ENCODE data around the gene ACOX1.

The ACOX1 gene

GRCh38 chr17:76008208-76008607 is 29.2 kb upstream of the ACOX1 start:
- no peak for DNase-seq

DNA sequence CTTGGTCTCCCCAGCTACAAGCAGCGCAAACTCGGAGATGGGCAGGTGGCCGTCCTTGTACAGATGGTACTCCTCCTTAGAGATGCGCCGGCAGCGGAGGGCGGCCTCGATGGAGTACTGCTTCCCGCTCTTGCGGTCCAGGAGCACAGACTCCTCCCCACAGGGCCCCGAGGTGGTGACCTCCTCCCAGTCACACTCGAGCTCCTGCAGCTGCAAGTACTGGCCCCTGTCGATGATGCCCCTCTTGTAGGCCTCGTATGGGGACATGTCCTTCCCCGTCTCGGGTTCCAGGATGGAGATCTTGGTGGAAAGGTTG is 28.8 kb upstream of the ACOX1 start:
- DNase-seq, result no peak

- no peak for DNase-seq
Measured at GRCh38 chr17:76007131-76007849, 28.3 kb upstream of the ACOX1 start.

GRCh38 chr17:76005263-76006149 is 26.5 kb upstream of the ACOX1 start:
- DNase-seq, result peak; percentile 90

DNA sequence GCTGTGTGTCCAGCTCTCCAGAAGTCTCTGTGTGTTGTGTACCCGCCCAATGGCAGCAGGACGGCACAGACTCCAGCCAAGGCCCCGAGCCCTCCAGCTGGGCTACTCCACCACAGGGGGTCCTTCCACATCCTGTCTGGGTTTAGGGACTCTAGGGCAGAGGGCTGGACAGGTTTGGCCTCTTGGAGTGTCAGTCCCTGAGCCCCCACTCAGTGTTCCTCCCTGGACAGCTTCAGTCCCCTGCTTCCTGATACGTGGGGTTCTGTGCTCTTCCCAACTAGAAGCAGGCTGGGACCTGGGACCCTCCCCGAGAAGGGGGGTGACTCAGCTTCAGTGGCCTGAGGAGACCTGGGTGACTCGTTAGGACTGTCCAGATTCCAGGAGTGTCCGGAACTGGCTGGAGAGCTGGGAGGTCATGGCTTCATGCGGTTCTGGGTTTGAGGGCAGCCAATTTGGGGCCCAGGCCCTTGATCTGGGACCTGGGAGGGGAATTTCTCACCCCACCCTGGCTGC is 25.8 kb upstream of the ACOX1 start:
- DNase-seq, result no peak

DNA sequence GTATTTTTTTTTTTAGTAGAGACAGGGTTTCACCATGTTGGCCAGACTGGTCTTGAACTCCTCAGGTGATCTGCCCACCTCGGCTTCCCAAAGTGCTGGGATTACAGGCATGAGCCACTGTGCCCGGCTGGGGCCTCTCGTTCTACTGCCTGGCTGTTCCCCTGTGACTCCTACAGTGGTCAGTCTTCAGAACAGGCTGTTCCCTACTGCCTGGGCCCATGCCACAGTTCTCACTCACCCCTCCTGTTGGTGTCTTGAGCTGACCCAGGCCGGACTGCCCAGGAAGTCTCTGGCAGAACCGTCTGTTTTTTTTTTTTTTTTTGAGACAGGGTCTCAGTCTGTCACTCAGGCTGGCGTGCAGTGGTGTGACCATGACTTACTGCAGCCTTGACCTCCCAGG is 24.9 kb upstream of the ACOX1 start:
- no peak for DNase-seq

GRCh38 chr17:76002100-76002499 is 23.1 kb upstream of the ACOX1 start:
- no peak for DNase-seq

GRCh38 chr17:76000755-76001521 is 22.0 kb upstream of the ACOX1 start, which contains the start of gene CDK3:
Gene CDK3, plus strand, starts transcription at chr17:76000855. Its CDS starts 571 bp downstream, at chr17:76001426.
- no peak for DNase-seq

- peak; percentile 67 for DNase-seq
Measured at GRCh38 chr17:76000016-76000754, 21.2 kb upstream of the ACOX1 start.

GRCh38 chr17:75998327-75998795 is 19.4 kb upstream of the ACOX1 start:
- no peak for DNase-seq

DNA sequence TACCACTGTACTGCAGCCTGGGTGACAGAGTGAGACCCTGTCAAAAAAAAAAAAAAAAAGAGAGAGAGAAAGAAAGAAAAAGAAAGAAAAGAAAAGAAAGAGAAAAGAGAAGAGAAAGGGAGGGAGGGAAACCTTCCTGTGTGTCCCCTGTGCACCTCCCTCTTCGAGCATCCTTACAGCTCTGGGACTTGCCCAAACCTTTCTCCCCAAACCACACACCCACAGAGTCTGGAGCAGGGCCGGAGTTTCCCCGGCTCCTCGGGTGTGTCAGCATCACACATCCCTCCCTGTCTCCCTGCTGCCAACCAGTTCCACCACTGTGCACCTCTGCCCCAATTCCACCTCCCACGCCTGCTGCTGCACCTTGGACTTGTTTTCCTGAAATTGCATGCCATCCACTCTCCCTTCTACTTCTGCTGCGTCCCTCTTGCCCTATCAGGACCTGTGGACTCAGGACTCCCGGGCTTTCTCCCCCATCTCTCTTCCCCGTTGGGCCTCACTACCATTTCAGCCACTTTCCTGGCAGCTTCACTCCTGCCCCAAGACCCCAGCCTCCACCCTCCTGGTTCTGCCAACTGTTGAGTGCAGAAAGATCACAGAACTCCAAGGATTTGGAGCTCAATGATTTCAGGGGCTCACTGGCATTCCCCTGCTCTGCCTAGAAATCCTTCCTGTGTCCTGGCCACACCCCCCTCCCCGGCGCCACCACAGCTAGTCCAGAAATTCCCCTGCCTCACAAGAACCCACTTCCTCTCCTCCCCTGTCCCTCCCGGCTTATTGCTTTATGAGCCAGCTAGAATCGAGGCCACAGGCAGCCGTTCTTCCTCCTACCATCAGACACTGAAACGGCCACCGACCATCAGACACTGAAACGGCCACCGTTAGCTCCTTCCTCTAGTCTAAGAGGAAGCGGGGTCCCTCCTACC is 18.0 kb upstream of the ACOX1 start:
- DNase-seq, result peak; percentile 42

DNA sequence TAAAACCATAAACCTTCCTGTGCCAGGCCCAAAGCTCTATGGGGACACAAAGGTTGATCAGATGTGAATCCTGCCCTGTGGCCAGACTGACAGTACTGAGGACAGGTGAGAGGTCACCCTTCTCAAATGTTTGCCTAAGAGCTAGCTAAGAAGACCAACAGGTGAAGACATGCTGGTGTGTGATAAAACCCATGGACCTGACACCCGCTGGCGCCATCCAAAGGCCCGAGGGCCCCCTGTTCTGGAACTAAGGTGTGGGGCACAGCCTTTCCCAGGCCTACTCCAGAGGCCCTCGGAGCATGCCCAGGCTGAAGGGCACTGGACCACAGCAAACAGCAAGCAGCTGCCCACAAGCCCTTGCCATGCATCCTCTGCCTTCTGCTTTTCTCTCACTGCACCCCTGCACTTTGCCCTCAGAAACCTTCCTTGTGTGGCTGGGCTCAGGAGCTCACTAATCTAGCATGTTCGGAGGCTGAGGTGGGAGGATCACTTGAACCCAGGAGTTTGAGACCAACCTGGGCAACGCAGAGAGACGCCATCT is 16.5 kb upstream of the ACOX1 start:
- no peak for DNase-seq

GRCh38 chr17:75994802-75995370 is 15.9 kb upstream of the ACOX1 start:
- no peak for DNase-seq

DNA sequence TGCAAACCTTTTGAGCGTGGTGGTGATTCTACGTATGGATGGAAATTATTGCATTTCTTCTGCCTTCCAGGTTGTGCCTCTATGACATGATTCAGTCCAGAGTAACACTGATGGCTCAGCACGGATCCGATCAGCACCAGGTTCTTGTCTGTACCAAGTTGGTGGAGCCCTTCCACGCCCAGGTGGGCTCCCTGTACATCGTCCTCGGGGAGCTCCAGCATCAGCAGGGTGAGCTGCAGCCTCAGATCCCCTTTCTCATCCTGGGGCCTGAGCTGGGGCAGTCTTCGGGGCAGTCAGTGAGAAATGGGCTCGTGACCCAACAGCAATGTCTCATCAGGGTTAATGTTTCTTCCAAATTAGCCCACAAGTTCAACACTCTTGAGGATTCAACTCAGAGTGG is 12.4 kb upstream of the ACOX1 start:
- DNase-seq, result no peak

DNA sequence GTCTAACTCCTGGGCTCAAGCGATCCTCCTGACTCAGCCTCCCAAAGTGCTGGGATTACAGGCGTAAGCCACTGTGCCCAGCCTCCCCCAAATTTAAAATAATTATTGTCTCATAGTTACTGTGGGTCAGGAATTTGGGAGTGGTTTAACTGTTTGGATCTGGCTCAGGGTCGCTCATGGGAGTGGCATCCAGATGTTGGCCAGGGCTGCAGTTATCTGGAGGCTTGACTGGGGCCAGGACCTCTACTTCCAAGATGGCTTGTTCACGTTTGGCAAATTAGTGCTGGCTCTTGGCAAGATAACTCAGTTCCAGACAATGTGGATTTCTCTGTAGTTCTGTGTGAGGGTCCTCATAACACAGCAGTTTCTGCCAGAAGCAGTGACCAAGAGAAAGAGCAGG is 8.1 kb upstream of the ACOX1 start:
- no peak for DNase-seq

DNA sequence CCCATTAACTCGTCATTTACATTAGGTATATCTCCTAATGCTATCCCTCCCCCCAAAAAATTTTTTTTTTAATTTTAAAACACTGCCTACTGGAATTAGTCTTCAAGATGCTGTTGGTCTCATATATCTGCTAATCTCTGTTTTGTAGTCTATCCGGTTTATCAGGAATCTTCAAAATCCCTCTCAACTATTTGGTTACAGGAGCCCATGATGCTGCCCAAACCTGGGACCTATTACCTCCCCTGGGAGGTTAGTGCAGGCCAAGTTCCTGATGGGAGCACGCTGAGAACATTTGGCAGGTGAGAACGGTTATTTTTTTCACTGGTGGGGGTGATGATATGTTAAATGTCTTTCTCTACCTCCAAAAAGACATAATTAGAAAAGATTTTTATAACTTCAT is 7.0 kb upstream of the ACOX1 start:
- no peak for DNase-seq

GRCh38 chr17:75983501-75984181 is 4.7 kb upstream of the ACOX1 start:
- no peak for DNase-seq

DNA sequence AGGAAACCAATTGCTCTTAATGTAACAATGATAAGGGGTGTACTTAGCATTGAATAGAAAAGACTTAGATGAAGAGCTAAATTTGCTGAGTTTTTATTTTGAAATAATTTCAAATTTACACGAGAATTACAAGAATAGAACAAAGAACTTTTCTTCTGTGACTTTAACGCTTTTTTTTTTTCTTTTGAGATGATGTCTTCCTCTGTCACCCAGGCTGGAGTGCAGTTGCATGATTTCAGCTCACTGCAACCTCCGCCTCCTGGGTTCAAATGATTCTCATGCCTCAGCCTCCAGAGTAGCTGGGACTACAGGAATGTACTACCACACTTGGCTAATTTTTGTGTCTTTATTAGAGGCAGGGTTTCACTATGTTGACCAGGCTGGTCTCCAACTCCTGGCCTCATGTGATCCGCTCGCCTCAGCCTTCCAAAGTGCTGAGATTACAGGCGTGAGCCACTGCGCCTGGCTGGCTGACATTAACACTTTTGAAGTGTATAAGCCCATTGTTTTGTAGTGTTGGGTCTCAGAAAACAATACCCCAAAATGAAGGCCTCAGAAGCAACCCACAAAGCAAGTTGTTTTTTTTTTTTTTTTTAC is 2.2 kb upstream of the ACOX1 start:
- no peak for DNase-seq

DNA sequence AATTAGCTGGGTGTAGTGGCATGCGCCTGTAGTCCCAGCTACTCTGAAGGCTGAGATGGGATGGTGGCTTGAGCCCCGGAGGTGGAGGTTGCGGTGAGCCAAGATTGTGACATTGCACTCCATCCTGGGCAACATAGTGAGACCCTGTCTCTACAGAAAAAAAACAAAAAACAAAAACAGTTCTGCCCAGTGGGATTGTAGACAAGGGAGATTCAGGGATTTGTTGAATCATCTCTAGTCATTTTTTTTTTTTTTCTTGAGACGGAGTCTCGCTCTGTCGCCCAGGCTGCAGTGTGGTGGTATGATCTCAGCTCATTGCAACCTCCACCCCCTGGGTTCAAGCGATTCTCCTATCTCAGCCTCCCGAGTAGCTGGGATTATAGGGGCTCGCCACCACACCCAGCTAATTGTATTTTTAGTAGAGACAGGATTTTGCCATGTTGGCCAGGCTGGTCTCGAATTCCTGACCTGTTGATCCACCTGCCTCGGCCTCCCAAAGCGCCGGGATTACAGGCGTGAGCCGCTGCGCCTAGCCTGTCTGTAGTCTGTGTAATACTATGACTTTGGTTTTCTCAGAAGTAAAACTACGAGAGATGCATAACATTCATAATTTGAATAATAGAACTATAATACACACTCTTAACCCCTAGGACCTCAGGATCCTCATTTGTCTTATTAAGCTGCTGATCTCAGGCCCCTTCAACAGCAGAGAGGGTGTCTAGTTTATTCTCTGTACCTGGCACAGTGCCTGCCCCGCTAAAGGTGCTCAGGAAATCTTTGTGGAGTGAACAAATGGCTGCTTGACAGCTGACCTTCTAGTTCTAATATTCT is 1.4 kb upstream of the ACOX1 start:
- DNase-seq, result no peak

Data from stimulated activated CD4-positive, alpha-beta T cell treated with anti-CD3 and anti-CD28 coated beads, Interleukin-4, amount 100 ng/mL, for 24 hours (primary cell).